Measurements from ENCODE around the gene EIF3I.
A peak's percentile ranks its signal among the peaks of the same experiment; 100 is the strongest.

Gene EIF3I

DNA sequence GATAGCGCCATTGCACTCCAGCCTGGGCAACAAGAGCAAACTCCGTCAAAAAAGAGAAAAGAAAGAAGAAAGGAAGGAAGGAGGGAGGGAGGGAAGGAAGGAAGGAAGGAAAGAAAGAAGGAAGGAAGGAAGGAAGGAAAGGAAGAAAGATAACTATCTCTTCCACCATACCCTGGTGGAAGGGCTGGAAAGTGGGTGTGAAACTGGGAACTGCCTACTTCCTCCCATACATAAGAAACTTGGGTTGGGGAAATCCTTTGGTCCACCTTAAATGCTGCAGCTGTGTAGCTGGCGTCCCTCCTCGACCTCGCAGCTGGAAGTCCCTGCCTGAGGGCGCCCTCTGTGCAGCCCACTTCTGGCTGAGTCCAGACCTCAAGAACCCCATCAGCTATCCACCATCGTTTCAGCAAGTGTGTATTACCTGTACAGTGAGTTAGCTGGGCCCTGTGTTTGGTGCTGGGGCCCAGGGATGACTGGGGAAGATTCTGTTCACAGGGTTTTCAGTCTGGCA is 20.2 kb downstream of the EIF3I start:
- TF ChIP-seq ZNF175 (tag by site-specific recombination; IDR thresholded peaks at IDR 0.05) (no peak), ZNF423 (tag by site-specific recombination; IDR thresholded peaks at IDR 0.05) (no peak), ZNF366 (tag by site-specific recombination; conservative IDR thresholded peaks at IDR 0.05) (peak; percentile 96), PRDM1 (tag by site-specific recombination; IDR thresholded peaks at IDR 0.05) (0 out of 2 replicates have a peak, but pooled peaks have one; percentile 30)
- TF ChIP-seq, protein P1, sequence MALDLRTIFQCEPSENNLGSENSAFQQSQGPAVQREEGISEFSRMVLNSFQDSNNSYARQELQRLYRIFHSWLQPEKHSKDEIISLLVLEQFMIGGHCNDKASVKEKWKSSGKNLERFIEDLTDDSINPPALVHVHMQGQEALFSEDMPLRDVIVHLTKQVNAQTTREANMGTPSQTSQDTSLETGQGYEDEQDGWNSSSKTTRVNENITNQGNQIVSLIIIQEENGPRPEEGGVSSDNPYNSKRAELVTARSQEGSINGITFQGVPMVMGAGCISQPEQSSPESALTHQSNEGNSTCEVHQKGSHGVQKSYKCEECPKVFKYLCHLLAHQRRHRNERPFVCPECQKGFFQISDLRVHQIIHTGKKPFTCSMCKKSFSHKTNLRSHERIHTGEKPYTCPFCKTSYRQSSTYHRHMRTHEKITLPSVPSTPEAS (tag by site-specific recombination; IDR thresholded peaks at IDR 0.05), result no peak
- Histone ChIP-seq H3K4me1 (ENCODE audit: control insufficient read depth, insufficient read depth, low read length) (no peaks in the 10 kb centered on the region), H3K4me3 (ENCODE audit: low read depth, low read length) (no peak overlapping the region), H3K9me3 (ENCODE audit: control insufficient read depth, insufficient read depth, low read depth, low read length) (no peaks in the 10 kb centered on the region), H3K27ac (ENCODE audit: extremely low read depth, low read depth, low read length) (no peak overlapping the region), H3K36me3 (ENCODE audit: control insufficient read depth in 2 of 2, insufficient read depth in 1 of 2, low read length in 2 of 2) (no peaks in the 10 kb centered on the region)
- ChIA-PET POLR2A (interaction anchor here (0.8 to 1.1 kb wide), 2 partner anchors 14 to 94 kb away, joined by 3 read pairs; partner anchors contain the start of gene MARCKSL1), CTCF (interaction anchor here (0.7 kb wide), 1 partner anchor 27 kb away, joined by 6 read pairs; no protein-coding TSS in a partner anchor)

DNA sequence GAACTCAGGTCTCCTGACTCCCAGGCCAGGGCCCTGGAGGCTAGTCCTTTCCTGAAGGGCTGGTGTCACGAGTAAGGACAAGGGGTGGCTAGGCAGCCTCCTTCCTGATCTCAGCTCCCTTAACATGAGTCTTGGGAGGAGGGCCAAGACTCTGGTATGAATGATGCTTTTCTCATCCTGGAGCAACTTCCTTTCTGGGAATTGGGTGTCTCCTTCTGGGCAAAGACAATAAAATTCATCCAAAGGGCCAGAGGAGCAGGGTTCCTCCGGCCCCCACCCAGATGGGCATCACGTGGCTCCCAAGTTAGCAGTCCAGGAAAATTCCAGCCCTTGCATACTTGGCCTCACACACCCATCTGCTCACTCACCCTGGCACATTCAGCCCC is 24.7 kb downstream of the EIF3I start, which contains the start of gene FAM167B:
FAM167B (plus strand) TSS at position 335 of the 386 bp plus-strand sequence. CDS start 200 bp downstream, outside the sequence.
- no peaks in the 10 kb centered on the region for H3K9me3 ChIP-seq (ENCODE audit: control insufficient read depth, insufficient read depth, low read depth, low read length)
- H3K36me3 ChIP-seq (ENCODE audit: control insufficient read depth in 2 of 2, insufficient read depth in 1 of 2, low read length in 2 of 2), result no peaks in the 10 kb centered on the region
- POLR2A ChIA-PET, result interaction anchor here (1.2 to 1.5 kb wide), 2 partner anchors 10 to 44 kb away, joined by 4 to 6 read pairs; partner anchors contain the start of gene HDAC1
- H3K4me1 ChIP-seq (ENCODE audit: control insufficient read depth, insufficient read depth, low read length), result no peaks in the 10 kb centered on the region
- H3K4me3 ChIP-seq (ENCODE audit: low read depth, low read length), result no peak within 1 kb of the TSS
- no peak within 1 kb of the TSS for H3K27ac ChIP-seq (ENCODE audit: extremely low read depth, low read depth, low read length)
- CTCF ChIA-PET, result interaction anchor here (0.6 to 4.3 kb wide), 7 partner anchors 8 to 84 kb away, joined by 3 to 40 read pairs (median 6); no protein-coding TSS in a partner anchor
- TF ChIP-seq ZNF561 (tag by site-specific recombination; IDR thresholded peaks at IDR 0.05; ENCODE audit: borderline replicate concordance) (no peak), TCF7L2 (IDR thresholded peaks at IDR 0.05; ENCODE audit: borderline replicate concordance, low read depth, low read length) (no peak), ZNF341 (tag by site-specific recombination; IDR thresholded peaks at IDR 0.05; ENCODE audit: low read depth) (no peak), ZNF248 (tag by site-specific recombination; IDR thresholded peaks at IDR 0.05) (no peak)

DNA sequence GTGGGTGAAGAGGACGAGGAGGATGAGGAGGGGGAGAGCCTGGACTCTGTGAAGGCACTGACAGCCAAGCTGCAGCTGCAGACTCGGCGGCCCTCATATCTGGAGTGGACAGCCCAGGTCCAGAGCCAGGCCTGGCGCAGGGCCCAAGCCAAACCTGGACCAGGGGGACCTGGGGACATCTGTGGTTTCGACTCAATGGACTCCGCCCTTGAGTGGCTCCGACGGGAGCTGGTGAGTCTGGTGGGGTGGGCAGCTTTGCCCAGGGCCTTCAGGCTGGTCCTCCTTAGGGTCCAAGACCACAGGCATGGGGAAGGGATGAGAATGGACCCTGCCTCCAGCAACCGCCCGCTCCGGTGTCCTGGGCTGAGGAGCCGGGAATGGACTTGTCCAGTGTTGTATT is 25.2 kb downstream of the EIF3I start:
- Histone ChIP-seq H3K9me3 (ENCODE audit: control insufficient read depth, insufficient read depth, low read depth, low read length) (no peaks in the 10 kb centered on the region), H3K4me1 (ENCODE audit: control insufficient read depth, insufficient read depth, low read length) (no peaks in the 10 kb centered on the region), H3K27ac (ENCODE audit: extremely low read depth, low read depth, low read length) (no peak overlapping the region), H3K4me3 (ENCODE audit: low read depth, low read length) (no peak overlapping the region), H3K36me3 (ENCODE audit: control insufficient read depth in 2 of 2, insufficient read depth in 1 of 2, low read length in 2 of 2) (no peaks in the 10 kb centered on the region)
- ChIA-PET CTCF (interaction anchor here (0.6 to 4.3 kb wide), 17 partner anchors 9 to 203 kb away, joined by 3 to 40 read pairs (median 6); no protein-coding TSS in a partner anchor), POLR2A (interaction anchor here (1.2 to 1.8 kb wide), 3 partner anchors 10 to 89 kb away, joined by 4 to 8 read pairs (median 6); partner anchors contain the start of genes HDAC1 and MARCKSL1)
- no peak for TF ChIP-seq ZNF747 (tag by site-specific recombination; IDR thresholded peaks at IDR 0.05)
- TF ChIP-seq, protein P2, sequence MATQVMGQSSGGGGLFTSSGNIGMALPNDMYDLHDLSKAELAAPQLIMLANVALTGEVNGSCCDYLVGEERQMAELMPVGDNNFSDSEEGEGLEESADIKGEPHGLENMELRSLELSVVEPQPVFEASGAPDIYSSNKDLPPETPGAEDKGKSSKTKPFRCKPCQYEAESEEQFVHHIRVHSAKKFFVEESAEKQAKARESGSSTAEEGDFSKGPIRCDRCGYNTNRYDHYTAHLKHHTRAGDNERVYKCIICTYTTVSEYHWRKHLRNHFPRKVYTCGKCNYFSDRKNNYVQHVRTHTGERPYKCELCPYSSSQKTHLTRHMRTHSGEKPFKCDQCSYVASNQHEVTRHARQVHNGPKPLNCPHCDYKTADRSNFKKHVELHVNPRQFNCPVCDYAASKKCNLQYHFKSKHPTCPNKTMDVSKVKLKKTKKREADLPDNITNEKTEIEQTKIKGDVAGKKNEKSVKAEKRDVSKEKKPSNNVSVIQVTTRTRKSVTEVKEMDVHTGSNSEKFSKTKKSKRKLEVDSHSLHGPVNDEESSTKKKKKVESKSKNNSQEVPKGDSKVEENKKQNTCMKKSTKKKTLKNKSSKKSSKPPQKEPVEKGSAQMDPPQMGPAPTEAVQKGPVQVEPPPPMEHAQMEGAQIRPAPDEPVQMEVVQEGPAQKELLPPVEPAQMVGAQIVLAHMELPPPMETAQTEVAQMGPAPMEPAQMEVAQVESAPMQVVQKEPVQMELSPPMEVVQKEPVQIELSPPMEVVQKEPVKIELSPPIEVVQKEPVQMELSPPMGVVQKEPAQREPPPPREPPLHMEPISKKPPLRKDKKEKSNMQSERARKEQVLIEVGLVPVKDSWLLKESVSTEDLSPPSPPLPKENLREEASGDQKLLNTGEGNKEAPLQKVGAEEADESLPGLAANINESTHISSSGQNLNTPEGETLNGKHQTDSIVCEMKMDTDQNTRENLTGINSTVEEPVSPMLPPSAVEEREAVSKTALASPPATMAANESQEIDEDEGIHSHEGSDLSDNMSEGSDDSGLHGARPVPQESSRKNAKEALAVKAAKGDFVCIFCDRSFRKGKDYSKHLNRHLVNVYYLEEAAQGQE (tag by site-specific recombination; IDR thresholded peaks at IDR 0.05), result no peak
- TF ChIP-seq, protein P1 (tag by site-specific recombination; IDR thresholded peaks at IDR 0.05), result no peak
- TF ChIP-seq ZNF202 (tag by site-specific recombination; IDR thresholded peaks at IDR 0.05; ENCODE audit: borderline replicate concordance), result no peak
- TF ChIP-seq, protein P3, sequence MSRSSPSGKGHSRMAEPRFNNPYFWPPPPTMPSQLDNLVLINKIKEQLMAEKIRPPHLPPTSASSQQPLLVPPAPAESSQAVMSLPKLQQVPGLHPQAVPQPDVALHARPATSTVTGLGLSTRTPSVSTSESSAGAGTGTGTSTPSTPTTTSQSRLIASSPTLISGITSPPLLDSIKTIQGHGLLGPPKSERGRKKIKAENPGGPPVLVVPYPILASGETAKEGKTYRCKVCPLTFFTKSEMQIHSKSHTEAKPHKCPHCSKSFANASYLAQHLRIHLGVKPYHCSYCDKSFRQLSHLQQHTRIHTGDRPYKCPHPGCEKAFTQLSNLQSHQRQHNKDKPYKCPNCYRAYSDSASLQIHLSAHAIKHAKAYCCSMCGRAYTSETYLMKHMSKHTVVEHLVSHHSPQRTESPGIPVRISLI (tag by site-specific recombination; IDR thresholded peaks at IDR 0.05), result no peak

Measured in HEK293 (cell line).